Breast epithelium (tissue), 3 donors: Measurements from ENCODE around the gene SERPINE1.

ENCODE experiments used
- POLR2AphosphoS5 ChIP-seq, 3 donors: sonication (generic); formaldehyde crosslinking; IDR thresholded peaks; one replicate each; pipeline ENCODE4 v1.6.1; 2017; ENCODE audit warnings: antibody characterized with exemption in 3 of 3
- TF ChIP-seq, protein P1 (sequence below), 3 donors: fragments of 450-650 bp; IDR thresholded peaks; one replicate each; pipeline ENCODE4 v1.5.1; 2016 to 2017; ENCODE audit warnings: antibody characterized with exemption in 3 of 3, mild to moderate bottlenecking in 3 of 3, moderate library complexity in 3 of 3

GRCh38 chr7:101171442-101171837 lies 44.5 kb downstream of the SERPINE1 start:
- TF ChIP-seq POLR2AphosphoS5 (IDR thresholded peaks at IDR 0.05) = no peak
- TF ChIP-seq, protein P1, sequence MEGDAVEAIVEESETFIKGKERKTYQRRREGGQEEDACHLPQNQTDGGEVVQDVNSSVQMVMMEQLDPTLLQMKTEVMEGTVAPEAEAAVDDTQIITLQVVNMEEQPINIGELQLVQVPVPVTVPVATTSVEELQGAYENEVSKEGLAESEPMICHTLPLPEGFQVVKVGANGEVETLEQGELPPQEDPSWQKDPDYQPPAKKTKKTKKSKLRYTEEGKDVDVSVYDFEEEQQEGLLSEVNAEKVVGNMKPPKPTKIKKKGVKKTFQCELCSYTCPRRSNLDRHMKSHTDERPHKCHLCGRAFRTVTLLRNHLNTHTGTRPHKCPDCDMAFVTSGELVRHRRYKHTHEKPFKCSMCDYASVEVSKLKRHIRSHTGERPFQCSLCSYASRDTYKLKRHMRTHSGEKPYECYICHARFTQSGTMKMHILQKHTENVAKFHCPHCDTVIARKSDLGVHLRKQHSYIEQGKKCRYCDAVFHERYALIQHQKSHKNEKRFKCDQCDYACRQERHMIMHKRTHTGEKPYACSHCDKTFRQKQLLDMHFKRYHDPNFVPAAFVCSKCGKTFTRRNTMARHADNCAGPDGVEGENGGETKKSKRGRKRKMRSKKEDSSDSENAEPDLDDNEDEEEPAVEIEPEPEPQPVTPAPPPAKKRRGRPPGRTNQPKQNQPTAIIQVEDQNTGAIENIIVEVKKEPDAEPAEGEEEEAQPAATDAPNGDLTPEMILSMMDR (IDR thresholded peaks at IDR 0.05) = no peak
